Chondrocyte (in vitro differentiated cells): ENCODE data around the gene FASLG. TPM values are rescaled to one million over a fixed set of nuclear protein-coding genes. Genes with fewer than 3 reads are reported as not detected.

Source experiments
- DNase-seq: peaks from one replicate; pipeline ENCODE4 v3.0.0; 2021; ENCODE audit warnings: mixed read lengths, low spot score
- H3K27ac Mint-ChIP-seq: one replicate; pipeline ENCODE4 v1.8.0; 2021; ENCODE audit warnings: mild to moderate bottlenecking, moderate library complexity, mixed read lengths; ENCODE audit not compliant: unreplicated experiment
- H3K27me3 Mint-ChIP-seq: 2 replicates; pipeline ENCODE4 v1.8.0; 2021; ENCODE audit warnings: low read depth, mixed read lengths
- H3K36me3 Mint-ChIP-seq: 2 replicates; pipeline ENCODE4 v1.8.0; 2021; ENCODE audit warnings: low read depth, mixed read lengths
- H3K4me1 Mint-ChIP-seq: 2 replicates; pipeline ENCODE4 v1.8.0; 2021; ENCODE audit warnings: low read depth, mild to moderate bottlenecking, mixed read lengths
- H3K4me3 Mint-ChIP-seq: one replicate; pipeline ENCODE4 v1.8.0; 2021; ENCODE audit warnings: mild to moderate bottlenecking, moderate library complexity, mixed read lengths; ENCODE audit not compliant: unreplicated experiment
- H3K9me3 Mint-ChIP-seq: 2 replicates; pipeline ENCODE4 v1.8.0; 2021; ENCODE audit warnings: low read depth, mixed read lengths
- total RNA-seq: library from RNA; stranded (reverse); gene quantifications from 3 replicates; pipeline ENCODE4 v1.2.1, GENCODE V29; 2021
- TF ChIP-seq, protein P1 (sequence below): fragments of 200-600 bp; sonication (generic); IDR thresholded peaks from 2 replicates; pipeline ENCODE4 v1.5.0; 2021; ENCODE audit warnings: antibody characterized with exemption, mild to moderate bottlenecking, moderate library complexity

The FASLG gene
- total RNA-seq, 1 donor from 2014 or later, result not detected

DNA sequence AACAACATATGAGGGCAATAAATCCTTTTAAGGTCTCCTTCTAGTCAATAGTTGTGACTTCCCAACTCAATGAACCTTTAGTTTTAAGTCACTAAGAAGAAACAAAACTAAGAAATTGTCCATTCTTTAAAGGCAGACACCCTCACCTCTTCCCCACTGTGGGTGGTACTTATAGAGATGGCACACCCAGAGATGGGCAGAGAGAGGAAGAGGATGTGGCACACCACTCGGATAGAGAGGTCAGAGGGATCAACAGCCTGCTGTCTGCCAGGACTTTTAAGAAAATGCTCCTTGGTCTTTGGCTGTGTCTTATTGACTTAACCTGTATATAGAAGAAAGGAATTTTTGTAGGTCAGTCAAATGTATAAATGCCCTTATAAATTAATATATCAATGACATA is 45.1 kb downstream of the FASLG start:
- H3K36me3 Mint-ChIP-seq, result no peaks in the 10 kb centered on the region
- no peak overlapping the region for H3K4me3 Mint-ChIP-seq
- H3K27ac Mint-ChIP-seq, result no peak overlapping the region
- peaks cover 3% of the 10 kb centered on the region for H3K4me1 Mint-ChIP-seq
- TF ChIP-seq, protein P1, sequence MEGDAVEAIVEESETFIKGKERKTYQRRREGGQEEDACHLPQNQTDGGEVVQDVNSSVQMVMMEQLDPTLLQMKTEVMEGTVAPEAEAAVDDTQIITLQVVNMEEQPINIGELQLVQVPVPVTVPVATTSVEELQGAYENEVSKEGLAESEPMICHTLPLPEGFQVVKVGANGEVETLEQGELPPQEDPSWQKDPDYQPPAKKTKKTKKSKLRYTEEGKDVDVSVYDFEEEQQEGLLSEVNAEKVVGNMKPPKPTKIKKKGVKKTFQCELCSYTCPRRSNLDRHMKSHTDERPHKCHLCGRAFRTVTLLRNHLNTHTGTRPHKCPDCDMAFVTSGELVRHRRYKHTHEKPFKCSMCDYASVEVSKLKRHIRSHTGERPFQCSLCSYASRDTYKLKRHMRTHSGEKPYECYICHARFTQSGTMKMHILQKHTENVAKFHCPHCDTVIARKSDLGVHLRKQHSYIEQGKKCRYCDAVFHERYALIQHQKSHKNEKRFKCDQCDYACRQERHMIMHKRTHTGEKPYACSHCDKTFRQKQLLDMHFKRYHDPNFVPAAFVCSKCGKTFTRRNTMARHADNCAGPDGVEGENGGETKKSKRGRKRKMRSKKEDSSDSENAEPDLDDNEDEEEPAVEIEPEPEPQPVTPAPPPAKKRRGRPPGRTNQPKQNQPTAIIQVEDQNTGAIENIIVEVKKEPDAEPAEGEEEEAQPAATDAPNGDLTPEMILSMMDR, result no peak
- DNase-seq, result no peak
- no peaks in the 10 kb centered on the region for H3K9me3 Mint-ChIP-seq
- peaks cover 2% of the 10 kb centered on the region for H3K27me3 Mint-ChIP-seq

DNA sequence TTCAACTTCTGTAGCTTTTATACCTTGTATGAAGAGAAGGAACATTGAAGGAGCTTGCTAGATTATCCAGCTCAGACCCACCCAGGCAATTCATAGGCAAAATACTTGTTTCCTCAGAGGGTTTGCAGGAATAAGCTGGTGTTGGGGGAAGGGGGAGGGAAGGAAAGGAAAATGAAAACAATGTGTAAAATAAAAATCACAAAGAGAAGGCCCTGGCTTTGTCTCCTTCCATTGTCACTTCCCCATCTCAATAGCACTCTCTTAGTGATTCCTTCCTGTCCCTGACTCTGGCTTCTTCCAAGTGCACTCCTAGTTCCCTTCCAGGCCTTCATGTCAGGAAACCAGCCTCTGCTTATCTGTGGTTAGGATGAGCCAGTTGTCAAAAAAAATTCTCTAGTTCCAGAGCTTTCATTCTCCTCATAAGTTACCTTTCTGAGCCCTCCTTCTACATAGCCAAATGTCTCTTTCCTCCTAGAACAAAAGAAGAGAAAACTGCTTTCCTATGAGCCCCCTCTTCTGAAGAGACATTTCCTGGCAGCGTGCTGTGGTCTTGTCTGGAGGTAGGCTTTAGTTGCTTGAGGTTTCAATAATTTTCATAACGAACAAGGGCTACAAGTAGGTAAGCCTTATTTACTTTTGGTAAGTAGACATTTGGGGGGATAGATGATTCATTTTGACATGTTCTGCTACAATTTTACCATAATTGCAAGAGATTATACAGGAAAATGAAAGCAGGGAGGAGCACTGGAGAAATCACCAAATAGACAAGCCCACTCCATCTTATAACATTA is 45.7 kb downstream of the FASLG start:
- Mint-ChIP-seq H3K4me1 (no peaks in the 10 kb centered on the region), H3K9me3 (no peaks in the 10 kb centered on the region), H3K4me3 (no peak overlapping the region), H3K27me3 (peaks cover 2% of the 10 kb centered on the region), H3K36me3 (no peaks in the 10 kb centered on the region), H3K27ac (no peak overlapping the region)
- no peak for DNase-seq
- TF ChIP-seq, protein P1, result no peak

DNA sequence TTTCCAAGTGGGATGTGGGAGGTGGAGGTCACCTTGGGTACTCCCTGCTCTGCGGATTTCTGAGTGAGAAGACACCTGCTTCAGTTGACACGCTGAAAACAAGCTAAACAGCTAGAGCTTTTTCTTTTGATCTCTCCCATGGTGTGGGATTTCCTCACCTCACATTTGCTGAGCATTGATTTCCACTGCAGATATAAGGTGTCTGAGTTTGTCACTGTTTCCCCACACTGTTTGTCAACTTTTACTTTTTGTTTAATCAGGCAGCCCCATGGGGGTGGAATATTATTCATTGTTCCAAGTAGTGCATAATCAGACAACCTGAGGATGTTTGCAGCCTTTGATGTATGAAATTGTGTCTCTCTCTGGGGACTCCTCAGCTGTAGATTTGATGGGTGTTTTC is 49.5 kb downstream of the FASLG start:
- no peaks in the 10 kb centered on the region for H3K9me3 Mint-ChIP-seq
- H3K36me3 Mint-ChIP-seq, result no peaks in the 10 kb centered on the region
- H3K4me3 Mint-ChIP-seq, result no peak overlapping the region
- TF ChIP-seq, protein P1, result no peak
- H3K4me1 Mint-ChIP-seq, result no peaks in the 10 kb centered on the region
- no peak overlapping the region for H3K27ac Mint-ChIP-seq
- no peak for DNase-seq
- H3K27me3 Mint-ChIP-seq, result peaks cover 2% of the 10 kb centered on the region

DNA sequence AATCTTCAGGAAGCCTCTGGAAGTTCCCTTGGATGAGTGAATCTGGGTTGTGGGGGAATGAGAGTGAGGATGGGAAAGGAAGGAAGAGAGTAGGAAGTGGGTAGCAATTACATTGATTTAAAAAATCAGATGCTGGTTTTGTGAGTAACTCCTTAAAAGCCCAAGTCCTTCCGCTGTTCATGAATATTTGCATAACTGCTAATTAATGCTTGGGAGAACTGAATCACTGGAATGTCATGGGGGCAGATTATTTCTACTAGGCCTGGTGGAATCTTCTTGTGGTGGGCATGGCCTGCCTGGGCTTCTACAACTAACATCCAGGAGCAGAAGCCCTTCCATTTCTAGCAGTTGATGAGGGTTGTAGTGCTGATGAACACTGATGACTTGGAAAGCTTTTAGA is 52.7 kb downstream of the FASLG start:
- Mint-ChIP-seq H3K4me1 (no peaks in the 10 kb centered on the region), H3K36me3 (no peaks in the 10 kb centered on the region), H3K4me3 (no peak overlapping the region), H3K27ac (no peak overlapping the region), H3K27me3 (peaks cover 2% of the 10 kb centered on the region), H3K9me3 (no peaks in the 10 kb centered on the region)
- TF ChIP-seq, protein P1, result no peak
- DNase-seq, result no peak

DNA sequence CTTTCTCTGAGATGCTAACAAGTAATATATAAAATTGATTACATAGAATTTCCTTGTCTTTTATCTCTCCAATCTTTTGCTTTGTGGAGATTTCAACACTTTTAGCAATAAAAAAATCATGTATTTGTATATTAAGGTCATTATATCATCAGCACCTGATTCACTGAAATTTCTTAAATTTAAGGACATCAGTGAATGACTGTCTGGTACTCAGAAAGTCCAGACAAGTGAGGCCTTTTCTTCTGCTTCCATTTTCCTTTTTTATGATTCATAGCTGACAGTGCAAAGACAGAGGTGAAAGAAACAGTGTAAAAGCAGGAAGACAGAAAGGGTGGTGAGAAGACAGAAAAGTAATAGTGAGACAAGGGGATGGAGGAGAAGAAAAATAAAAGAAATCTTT is 54.6 kb downstream of the FASLG start:
- TF ChIP-seq, protein P1, result no peak
- no peak for DNase-seq
- H3K27ac Mint-ChIP-seq, result no peak overlapping the region
- no peaks in the 10 kb centered on the region for H3K36me3 Mint-ChIP-seq
- H3K4me1 Mint-ChIP-seq, result no peaks in the 10 kb centered on the region
- H3K9me3 Mint-ChIP-seq, result no peaks in the 10 kb centered on the region
- peaks cover 2% of the 10 kb centered on the region for H3K27me3 Mint-ChIP-seq
- H3K4me3 Mint-ChIP-seq, result no peak overlapping the region

Other genes with a start within 250 kb of the FASLG start
- not detected in 3 replicates for gene C1orf105, start 238.4 kb upstream of the FASLG start, total RNA-seq
- gene PIGC, start 215.0 kb upstream of the FASLG start, total RNA-seq, result 20.9 to 22.0 TPM (median 21.7 TPM) in 3 replicates
- gene SUCO, start 126.0 kb upstream of the FASLG start, total RNA-seq, result 34.1 to 36.8 TPM (median 35.2 TPM) in 3 replicates